Occipital lobe (tissue), 2 donors: ENCODE measurements around the gene CEP135. TPM values are rescaled to one million over a fixed set of nuclear protein-coding genes. Genes with fewer than 3 reads are reported as not detected.
"Not testable (repeated sequence)": the region's sequence is repeated elsewhere in the genome, so short reads cannot be mapped to it uniquely, and the experiment has no call there.

ENCODE experiments used
- DNase-seq: peaks from one replicate; lab custom pipeline; 2025; lab: John Stamatoyannopoulos, UW
- total RNA-seq: library from RNA; depleted of rRNA; stranded (reverse); fragments of >200 nt; gene quantifications from one replicate; pipeline ENCODE4 v1.2.3, GENCODE V29; 2014

CEP135 gene, protein sequence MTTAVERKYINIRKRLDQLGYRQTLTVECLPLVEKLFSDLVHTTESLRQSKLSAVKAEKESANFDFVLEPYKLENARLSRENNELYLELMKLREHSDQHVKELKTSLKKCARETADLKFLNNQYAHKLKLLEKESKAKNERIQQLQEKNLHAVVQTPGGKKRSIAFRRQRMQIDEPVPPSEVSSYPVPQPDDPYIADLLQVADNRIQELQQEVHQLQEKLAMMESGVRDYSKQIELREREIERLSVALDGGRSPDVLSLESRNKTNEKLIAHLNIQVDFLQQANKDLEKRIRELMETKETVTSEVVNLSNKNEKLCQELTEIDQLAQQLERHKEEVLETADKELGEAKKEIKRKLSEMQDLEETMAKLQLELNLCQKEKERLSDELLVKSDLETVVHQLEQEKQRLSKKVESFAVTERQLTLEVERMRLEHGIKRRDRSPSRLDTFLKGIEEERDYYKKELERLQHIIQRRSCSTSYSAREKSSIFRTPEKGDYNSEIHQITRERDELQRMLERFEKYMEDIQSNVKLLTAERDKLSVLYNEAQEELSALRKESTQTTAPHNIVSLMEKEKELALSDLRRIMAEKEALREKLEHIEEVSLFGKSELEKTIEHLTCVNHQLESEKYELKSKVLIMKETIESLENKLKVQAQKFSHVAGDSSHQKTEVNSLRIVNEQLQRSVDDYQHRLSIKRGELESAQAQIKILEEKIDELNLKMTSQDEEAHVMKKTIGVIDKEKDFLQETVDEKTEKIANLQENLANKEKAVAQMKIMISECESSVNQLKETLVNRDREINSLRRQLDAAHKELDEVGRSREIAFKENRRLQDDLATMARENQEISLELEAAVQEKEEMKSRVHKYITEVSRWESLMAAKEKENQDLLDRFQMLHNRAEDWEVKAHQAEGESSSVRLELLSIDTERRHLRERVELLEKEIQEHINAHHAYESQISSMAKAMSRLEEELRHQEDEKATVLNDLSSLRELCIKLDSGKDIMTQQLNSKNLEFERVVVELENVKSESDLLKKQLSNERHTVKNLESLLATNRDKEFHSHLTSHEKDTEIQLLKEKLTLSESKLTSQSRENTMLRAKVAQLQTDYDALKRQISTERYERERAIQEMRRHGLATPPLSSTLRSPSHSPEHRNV
- 42.0 TPM for total RNA-seq

GRCh38 chr4:55948726-55949481 is at the start of gene CEP135:
TSS of gene CEP135 (plus strand) at chr4:55948945. CDS start at chr4:55952131, 3,186 bp downstream.
- DNase-seq = peak; percentile 87

- DNase-seq = no peak
Measured at GRCh38 chr4:55902677-55903076, 46.1 kb upstream of the CEP135 start.

DNA sequence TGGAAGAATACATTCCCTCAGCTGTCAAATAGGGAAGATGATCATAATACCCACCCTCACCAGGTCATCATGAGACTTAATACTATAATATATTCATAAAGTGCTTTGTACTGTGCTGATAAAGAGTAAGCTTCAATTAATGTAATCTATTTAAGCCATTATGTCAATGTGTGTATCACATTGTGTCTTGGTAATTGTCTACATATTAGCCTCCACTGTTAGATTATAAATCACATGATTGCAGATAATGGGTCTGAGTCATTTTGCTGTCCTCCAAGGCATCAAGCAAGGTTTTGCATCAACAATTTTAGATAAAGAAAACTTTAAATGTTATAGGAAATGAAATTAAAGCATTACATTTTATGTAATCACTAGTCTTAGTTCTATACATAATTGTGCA is 45.2 kb upstream of the CEP135 start:
- no peak for DNase-seq

DNA sequence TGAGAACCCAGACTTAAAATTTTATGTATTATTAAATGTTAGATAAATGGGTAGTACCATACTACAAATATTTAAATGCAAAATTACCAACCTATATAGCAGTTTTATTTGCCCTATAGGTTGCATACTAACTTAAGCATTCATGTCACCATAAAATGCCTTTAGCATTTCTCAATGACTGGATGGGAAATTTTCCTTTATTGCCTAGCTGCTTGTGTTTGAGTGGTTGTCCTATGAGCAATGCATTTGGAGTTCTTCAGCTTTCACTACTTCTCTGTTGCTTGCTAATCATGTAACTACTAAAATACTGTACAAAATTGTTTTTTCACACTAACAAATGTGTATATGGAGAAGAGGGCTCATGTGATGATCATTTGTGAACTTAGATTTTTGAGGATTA is 44.2 kb upstream of the CEP135 start:
- DNase-seq = no peak

GRCh38 chr4:55906323-55906722 is 42.4 kb upstream of the CEP135 start:
- no peak for DNase-seq

- no peak for DNase-seq
Measured at GRCh38 chr4:55906989-55907388, 41.8 kb upstream of the CEP135 start.

- DNase-seq = no peak
Measured at GRCh38 chr4:55907469-55907868, 41.3 kb upstream of the CEP135 start.

- no peak for DNase-seq
Measured at GRCh38 chr4:55910140-55910539, 38.6 kb upstream of the CEP135 start.

- DNase-seq = no peak
Measured at GRCh38 chr4:55912249-55912648, 36.5 kb upstream of the CEP135 start.

- DNase-seq = no peak
Measured at GRCh38 chr4:55920571-55920970, 28.2 kb upstream of the CEP135 start.

DNA sequence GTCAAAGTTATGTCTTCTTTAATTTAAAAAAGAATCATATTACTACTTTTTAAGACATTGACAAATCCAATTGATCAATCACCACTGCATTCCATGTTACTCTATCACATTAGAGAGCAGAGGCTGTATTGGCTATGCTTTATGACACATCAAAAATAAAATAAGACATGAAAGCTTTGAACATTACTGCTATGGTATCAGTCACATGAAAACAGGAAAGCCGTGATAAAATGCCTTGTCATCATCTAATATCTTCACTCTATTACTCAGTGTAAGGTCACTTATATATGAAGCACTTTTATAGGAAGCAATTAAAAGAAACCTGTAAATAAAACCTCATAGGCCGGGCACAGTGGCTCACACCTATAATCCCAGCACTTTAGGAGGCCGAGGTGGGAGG is 27.7 kb upstream of the CEP135 start:
- no peak for DNase-seq

DNA sequence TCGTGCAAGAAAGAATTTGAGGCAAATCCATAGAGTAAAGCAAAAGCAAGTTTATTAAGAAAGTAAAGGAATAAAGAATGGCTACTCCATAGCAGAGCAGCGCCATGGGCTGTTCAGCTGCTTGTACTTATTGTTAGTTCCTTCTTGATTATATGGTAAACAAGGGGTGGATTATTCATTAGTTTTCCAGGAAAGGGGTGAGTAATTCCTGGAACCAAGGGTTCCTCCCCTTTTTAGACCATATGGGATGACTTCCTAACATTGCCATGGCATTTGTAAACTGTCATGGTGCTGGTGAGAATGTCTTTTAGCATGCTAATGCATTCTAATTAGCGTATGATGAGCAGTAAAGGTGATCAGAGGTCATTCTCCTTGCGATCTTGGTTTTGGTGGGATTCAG is 23.5 kb upstream of the CEP135 start:
- no peak for DNase-seq

DNA sequence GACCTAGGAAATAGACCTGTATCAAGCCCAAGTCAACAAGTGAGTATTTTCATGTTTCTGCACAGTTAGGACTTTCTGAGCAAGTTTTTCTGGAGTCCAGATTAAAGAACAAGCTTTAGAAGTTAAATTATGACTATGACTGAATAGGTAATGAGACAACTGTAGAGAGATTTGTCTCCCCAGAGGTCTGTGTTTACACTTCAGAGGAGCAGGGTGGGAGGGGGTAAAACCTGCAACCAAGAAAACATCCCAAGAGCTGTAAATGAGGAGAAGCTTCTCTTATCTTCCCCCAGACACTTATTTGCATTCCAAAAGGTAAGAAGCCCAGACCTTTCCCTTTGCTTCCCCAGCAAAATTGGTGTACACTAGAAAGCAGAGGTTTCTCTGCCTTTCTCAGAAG is 22.1 kb upstream of the CEP135 start:
- DNase-seq = no peak

GRCh38 chr4:55927803-55928437 is 20.8 kb upstream of the CEP135 start:
- no peak for DNase-seq

- no peak for DNase-seq
Measured at GRCh38 chr4:55928846-55929245, 19.9 kb upstream of the CEP135 start.

DNA sequence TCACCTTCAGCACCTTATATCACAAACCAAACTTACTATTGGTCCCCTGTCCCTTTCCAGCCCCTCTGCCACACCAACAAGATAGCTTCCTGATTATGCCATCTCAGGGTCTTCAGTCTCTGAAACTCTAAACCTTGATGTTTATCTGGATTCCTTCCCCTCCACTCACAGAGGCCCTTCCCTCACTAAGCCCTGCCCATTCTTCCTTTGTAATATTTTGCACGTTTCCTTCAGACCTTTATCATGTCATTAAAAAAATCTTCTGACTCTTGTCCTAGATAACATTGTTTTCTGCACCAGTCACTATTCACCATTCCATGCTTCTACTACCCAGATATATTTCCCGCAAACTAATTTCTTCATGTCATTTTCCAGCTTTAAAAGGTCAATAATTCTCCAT is 17.7 kb upstream of the CEP135 start:
- DNase-seq = no peak

DNA sequence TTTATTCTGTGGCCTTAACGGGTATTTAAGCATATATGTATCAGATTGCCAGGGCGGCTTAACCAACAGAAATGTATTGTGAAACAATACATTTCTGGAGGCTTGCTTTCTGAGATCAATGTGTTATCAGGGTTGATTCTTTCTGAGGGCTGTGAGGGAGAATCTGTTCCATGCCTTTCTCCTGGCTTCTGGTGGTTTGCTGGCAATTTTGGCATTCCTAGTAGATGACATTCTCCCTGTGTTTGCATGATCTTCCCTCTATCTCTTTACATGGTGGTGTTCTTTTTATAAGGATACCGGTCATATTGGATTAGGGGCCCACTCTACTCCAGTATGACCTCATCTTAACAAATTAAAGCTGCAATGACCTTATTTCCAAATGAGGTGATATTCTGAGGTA is 16.9 kb upstream of the CEP135 start:
- DNase-seq = no peak

- no peak for DNase-seq
Measured at GRCh38 chr4:55932511-55932910, 16.2 kb upstream of the CEP135 start.

- DNase-seq = no peak
Measured at GRCh38 chr4:55933611-55934010, 15.1 kb upstream of the CEP135 start.

GRCh38 chr4:55935907-55936306 is 12.8 kb upstream of the CEP135 start:
- not testable (repeated sequence) for DNase-seq

DNA sequence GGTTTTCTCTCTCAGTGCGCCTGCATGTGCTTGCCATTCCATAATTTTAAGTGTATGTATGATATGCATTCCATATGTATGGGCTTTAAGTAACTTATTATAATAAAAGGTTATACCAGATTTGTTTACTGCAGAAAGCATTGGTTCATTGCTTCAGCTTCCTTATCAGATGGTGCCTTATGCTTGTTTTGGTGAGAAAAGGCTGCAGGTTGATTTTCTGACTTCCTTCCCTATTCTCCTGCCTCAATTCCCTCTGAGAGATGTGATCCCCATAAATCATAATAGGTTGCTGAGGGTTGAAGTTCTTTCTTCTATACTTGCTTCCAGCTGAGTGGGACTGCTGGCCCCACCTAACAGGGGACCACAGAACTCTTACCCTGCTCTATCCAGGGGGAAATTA is 10.3 kb upstream of the CEP135 start:
- no peak for DNase-seq
